OCI-LY3 (cell line): ENCODE data around the gene DCC.

Experiments
- H2AFZ ChIP-seq: fragments of 200-600, 300-600 bp; shearing (Covaris generic); 2 replicates; pipeline ENCODE4 v1.6.0; 2014; ENCODE audit warnings: antibody characterized with exemption, low read depth, low read length
- H3K27ac ChIP-seq: fragments of 200-600, 300-600 bp; sonication (generic); 2 replicates; pipeline ENCODE4 v1.5.1; 2014; ENCODE audit warnings: mild to moderate bottlenecking, low read length, moderate library complexity, mixed read lengths
- H3K27me3 ChIP-seq: fragments of 200-600, 300-600 bp; sonication (generic); 2 replicates; pipeline ENCODE4 v1.6.1; 2014; ENCODE audit warnings: low read depth, low read length, mixed read lengths
- H3K36me3 ChIP-seq: fragments of 200-600, 300-600 bp; sonication (generic); replicated peaks from 2 replicates; pipeline ENCODE3; 2014; ENCODE audit warnings: low read depth, low read length, mixed read lengths
- H3K4me1 ChIP-seq: fragments of 300-600, 200-600 bp; sonication (generic); 2 replicates; pipeline ENCODE4 v1.6.1; 2014; ENCODE audit warnings: low read length, mixed read lengths
- H3K4me2 ChIP-seq: fragments of 200-600, 300-600 bp; sonication (generic); 2 replicates; pipeline ENCODE4 v1.6.1; 2014; ENCODE audit warnings: low read length, mixed read lengths
- H3K4me3 ChIP-seq: fragments of 300-600, 200-600 bp; sonication (generic); 2 replicates; pipeline ENCODE4 v1.5.1; 2014; ENCODE audit warnings: antibody characterized with exemption, mild to moderate bottlenecking, low read length, moderate library complexity
- H3K79me2 ChIP-seq: fragments of 300-600, 200-600 bp; shearing (Covaris generic); 2 replicates; pipeline ENCODE4 v1.6.1; 2014; ENCODE audit warnings: mild to moderate bottlenecking, low read length, mixed read lengths
- H3K9ac ChIP-seq: fragments of 300-600, 200-600 bp; shearing (Covaris generic); 2 replicates; pipeline ENCODE4 v1.6.0; 2014; ENCODE audit warnings: mild to moderate bottlenecking, low read length, moderate library complexity
- H3K9me3 ChIP-seq: fragments of 200-600, 300-600 bp; shearing (Covaris generic); 2 replicates; pipeline ENCODE4 v1.6.1; 2014; ENCODE audit warnings: low read length, mixed read lengths; ENCODE audit not compliant: insufficient read depth
- H4K20me1 ChIP-seq: fragments of 200-600, 300-600 bp; sonication (generic); 2 replicates; pipeline ENCODE4 v1.6.1; 2016; ENCODE audit warnings: low read length, mixed read lengths; ENCODE audit not compliant: insufficient read depth
- EZH2phosphoT487 ChIP-seq: fragments of 200-600 bp; shearing (Covaris generic); IDR thresholded peaks from 2 replicates; pipeline ENCODE4 v1.6.1; 2018; ENCODE audit warnings: antibody characterized with exemption, mixed run types, low read depth
- TF ChIP-seq, protein P1 (sequence below): fragments of 200-600, 300-600 bp; sonication (generic); IDR thresholded peaks from 2 replicates; pipeline ENCODE4 v1.5.1; 2014; ENCODE audit warnings: antibody characterized with exemption, low read length, low read depth

The DCC gene

DNA sequence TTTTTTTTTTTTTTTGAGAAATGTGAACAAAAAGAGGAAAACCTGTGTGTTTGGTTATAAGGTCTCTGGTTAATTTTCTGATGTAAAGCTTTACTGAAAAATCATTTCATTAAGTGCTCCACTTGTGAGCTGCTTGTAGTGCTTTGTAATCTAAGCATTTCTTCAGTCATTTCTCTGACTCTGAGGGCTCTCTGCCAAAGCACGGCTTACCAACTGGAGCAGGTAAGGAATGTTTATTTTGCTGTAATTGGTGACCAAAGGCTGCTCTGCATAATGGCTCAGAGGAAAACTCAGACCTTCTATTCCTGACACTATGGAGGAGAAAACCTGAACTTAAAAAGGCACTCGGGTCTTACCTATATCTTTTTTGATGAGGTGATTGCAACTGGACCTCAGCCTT lies 1035.6 kb downstream of the DCC start:
- Histone ChIP-seq H3K36me3 (no peaks in the 10 kb centered on the region), H3K4me2 (no peak overlapping the region), H3K27ac (no peak overlapping the region), H3K4me3 (no peak overlapping the region), H4K20me1 (no peaks in the 10 kb centered on the region), H3K9ac (no peak overlapping the region), H3K9me3 (no peaks in the 10 kb centered on the region), H3K27me3 (no peaks in the 10 kb centered on the region), H3K4me1 (peaks cover 16% of the 10 kb centered on the region), H3K79me2 (no peaks in the 10 kb centered on the region), H2AFZ (no peak overlapping the region)
- no peak for TF ChIP-seq EZH2phosphoT487
- TF ChIP-seq, protein P1, sequence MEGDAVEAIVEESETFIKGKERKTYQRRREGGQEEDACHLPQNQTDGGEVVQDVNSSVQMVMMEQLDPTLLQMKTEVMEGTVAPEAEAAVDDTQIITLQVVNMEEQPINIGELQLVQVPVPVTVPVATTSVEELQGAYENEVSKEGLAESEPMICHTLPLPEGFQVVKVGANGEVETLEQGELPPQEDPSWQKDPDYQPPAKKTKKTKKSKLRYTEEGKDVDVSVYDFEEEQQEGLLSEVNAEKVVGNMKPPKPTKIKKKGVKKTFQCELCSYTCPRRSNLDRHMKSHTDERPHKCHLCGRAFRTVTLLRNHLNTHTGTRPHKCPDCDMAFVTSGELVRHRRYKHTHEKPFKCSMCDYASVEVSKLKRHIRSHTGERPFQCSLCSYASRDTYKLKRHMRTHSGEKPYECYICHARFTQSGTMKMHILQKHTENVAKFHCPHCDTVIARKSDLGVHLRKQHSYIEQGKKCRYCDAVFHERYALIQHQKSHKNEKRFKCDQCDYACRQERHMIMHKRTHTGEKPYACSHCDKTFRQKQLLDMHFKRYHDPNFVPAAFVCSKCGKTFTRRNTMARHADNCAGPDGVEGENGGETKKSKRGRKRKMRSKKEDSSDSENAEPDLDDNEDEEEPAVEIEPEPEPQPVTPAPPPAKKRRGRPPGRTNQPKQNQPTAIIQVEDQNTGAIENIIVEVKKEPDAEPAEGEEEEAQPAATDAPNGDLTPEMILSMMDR = no peak

DNA sequence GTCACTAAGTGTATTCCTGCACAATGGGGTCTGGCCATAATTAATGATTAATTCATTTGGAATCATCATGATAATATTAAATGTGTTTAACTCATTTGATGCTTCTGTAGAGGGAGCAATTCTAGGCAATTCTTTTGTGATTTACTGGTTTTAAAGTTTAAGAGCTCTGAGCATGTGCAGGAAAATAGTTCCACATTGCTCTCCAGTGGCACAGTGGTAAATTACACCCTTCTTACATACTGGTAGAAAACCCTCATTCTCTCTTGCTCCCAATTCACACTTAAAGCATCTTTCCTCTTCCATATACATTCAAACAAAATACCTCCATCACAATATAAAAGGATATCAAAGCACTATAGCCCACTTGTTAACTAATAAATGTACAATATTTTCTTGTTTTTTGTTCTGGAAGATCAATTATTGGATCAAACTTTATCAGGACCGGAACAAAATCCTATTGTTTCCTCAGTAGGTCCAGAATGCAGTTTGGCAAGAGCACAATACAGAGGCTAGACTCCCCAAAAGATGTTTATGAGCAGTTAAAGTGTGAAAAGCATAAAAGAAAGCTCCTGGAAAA lies 1040.2 kb downstream of the DCC start:
- TF ChIP-seq, protein P1 = peak; percentile 98
- no peak for TF ChIP-seq EZH2phosphoT487
- Histone ChIP-seq H3K9me3 (no peaks in the 10 kb centered on the region), H3K4me2 (peak overlapping the region; percentile 62), H4K20me1 (no peaks in the 10 kb centered on the region), H3K27ac (no peak overlapping the region), H3K27me3 (no peaks in the 10 kb centered on the region), H3K36me3 (no peaks in the 10 kb centered on the region), H2AFZ (no peak overlapping the region), H3K79me2 (no peaks in the 10 kb centered on the region), H3K4me1 (peaks cover 19% of the 10 kb centered on the region), H3K9ac (no peak overlapping the region), H3K4me3 (no peak overlapping the region)

DNA sequence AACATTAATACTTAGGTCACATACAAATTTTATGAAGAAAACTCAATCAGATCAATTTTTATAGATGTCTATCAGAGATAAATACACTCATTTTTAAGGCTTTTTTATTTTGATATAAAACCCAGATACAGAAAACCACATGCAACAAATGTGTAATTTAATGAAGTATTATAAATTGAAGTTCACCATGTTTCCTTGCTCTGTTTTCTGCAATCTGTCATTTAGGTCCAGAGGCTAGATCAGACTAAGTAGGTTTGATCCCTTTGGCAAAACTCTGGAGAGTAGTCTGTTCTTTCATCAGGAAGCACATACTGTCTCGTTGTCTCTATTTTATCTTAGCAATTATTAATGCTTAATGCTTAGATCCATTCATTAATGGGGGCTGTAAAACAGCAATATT lies 1042.9 kb downstream of the DCC start:
- Histone ChIP-seq H3K36me3 (no peaks in the 10 kb centered on the region), H3K4me2 (no peak overlapping the region), H3K9me3 (no peaks in the 10 kb centered on the region), H3K4me3 (no peak overlapping the region), H2AFZ (no peak overlapping the region), H3K27me3 (no peaks in the 10 kb centered on the region), H3K27ac (no peak overlapping the region), H3K79me2 (no peaks in the 10 kb centered on the region), H3K9ac (no peak overlapping the region), H3K4me1 (peaks cover 12% of the 10 kb centered on the region), H4K20me1 (no peaks in the 10 kb centered on the region)
- TF ChIP-seq, protein P1 = no peak
- no peak for TF ChIP-seq EZH2phosphoT487

DNA sequence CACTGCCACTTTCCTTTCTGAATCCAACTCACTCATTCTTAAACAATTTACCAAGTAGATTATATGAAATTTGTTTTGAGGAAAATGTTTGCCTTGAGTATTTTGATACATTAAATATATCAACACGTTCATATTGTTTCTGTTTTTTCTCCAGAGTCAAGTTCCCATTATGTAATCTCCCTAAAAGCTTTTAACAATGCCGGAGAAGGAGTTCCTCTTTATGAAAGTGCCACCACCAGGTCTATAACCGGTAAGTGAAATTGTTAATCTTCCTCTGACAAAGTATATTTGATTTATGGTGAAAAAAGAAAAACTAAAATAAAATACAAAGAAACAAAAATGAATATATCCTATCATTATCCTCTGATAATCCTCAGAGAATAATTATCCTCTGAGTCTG lies 1045.9 kb downstream of the DCC start:
- TF ChIP-seq, protein P1 = no peak
- TF ChIP-seq EZH2phosphoT487 = no peak
- no peaks in the 10 kb centered on the region for H4K20me1 ChIP-seq
- no peaks in the 10 kb centered on the region for H3K36me3 ChIP-seq
- peak overlapping the region; percentile 13; the same call in 1 of the 2 replicates for H2AFZ ChIP-seq
- no peak overlapping the region for H3K4me2 ChIP-seq
- peaks cover 8% of the 10 kb centered on the region for H3K4me1 ChIP-seq
- H3K27me3 ChIP-seq = no peaks in the 10 kb centered on the region
- H3K79me2 ChIP-seq = no peaks in the 10 kb centered on the region
- H3K9ac ChIP-seq = no peak overlapping the region
- H3K9me3 ChIP-seq = no peaks in the 10 kb centered on the region
- H3K4me3 ChIP-seq = no peak overlapping the region
- no peak overlapping the region for H3K27ac ChIP-seq
